Nucleus accumbens (tissue), 56 donors: ENCODE results near the gene BCOR.

ENCODE experiments used
- DNase-seq, 56 donors: peaks; one replicate each; lab custom pipeline; 2025; lab: John Stamatoyannopoulos, UW

BCOR gene

DNA sequence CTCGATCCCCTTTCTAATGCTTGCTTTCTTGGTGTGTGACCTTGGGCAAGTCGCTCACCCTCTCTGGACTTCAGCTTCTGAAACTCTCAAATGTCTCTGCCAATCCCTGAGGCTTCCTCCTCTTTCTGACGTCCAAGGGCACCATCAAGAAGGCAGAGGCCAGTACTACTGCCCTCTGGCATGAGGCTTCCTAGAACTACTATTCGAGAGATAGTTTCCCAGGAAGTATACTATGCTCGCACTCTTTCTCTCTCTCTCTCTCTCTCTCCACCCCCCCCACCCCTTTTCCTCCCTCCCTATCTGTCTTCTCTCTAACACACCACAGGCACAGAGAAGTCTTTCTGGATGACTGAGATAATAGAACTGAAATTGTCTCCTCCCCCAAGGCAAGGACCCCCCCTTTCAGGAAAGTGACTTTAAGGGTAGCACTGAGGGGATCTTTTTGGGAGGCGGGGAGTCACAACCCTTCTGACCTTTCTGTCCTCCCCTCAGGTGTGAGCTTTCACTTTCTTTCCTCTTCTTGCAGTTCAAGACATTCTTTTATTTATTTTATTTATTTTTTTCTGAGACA lies 20.0 kb upstream of the BCOR start:
- no peak for DNase-seq

DNA sequence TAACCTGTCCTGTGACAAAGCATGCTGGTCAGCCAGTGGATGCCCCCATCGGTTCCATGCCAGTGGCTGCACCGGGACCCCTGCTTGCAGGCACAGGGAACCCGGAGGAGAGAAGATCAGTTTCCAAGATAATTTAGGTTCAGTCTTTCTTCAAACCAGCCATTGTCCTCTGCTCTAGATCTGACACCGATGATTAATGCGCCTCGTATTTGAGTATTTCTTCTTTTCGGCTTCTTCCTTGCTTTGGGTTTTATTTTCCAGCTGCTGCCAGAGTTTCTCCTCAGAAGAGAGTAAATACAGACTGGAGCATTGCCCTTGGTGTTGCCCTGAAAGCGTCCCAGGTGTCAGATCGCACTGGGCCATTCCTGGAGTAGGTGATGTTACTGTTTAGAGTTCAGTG lies 19.2 kb upstream of the BCOR start:
- DNase-seq: no peak

DNA sequence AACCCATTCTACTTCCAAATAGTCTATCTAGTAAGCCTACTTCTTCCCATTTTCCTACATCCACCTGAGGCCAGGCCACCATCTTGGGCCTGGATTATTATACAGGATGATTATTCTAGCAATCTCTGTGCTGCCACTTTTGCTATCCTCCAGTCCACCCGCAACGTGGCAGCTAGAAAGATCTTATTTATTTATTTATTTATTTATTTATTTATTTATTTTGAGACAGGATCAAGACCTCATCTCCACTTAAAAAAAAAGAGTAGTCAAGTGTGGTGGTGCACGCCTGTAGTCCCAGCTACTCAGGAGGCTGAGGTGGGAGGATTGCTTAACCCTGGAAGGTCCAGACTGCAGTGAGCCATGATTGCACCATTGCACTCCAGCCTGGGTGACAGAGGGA lies 15.2 kb upstream of the BCOR start:
- no peak for DNase-seq

DNA sequence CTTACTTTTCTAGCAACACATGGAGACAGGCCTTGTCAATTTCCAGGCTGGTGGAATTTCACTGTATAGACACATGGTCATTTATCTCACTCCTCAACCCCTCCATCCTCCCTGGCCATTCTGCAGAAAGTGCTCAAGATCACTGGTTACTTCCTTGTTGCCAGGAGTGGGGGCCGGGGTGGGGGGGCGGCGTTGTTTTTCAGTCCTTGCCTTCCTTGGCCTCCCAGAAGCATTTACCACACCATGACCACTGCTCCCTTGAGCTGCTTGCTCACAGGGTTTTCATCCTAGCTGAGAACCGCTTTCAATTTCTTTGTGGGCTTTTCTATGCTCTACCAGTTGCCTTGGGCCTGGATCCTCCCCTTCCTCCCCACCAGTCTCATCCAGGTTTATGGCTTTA lies 14.1 kb upstream of the BCOR start:
- DNase-seq: no peak

DNA sequence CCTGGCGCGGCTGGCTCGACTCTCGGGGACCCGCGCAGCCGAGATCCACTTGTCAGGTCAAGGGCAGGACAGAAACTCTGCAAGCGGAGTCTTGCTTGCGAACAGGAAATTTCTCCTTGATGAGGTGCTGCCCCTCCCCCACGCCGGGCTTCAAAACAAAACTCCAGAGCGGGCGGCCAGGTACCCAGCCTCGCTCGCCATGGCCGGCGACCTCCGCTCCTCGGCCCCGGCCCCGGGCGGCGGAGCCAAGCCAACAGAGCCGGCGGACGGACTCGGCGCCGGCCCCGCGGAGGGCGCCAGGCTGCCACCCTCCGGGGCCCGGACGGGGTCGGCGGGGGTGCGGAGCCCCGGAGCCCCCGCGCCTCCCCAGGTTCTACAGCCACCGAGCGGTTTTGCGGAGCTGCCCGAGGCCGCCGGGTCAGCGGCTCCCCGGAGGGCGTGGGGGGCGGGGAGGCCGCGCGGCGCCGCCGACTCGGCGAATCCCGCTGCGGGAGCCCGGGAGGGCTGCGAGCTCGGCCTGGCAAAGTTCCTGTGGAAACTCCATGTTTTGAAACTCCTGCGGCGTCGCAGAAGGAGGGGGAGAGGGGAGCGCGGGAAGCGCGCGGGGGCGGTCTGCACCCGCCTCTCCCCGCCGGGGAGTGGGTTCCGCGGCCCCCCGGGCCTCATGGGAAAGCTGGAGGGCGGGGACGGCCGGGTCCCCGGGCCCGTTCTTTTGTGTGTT lies 11.7 kb upstream of the BCOR start:
- DNase-seq: peak in 24 of 56 donors; percentile 1 to 58 (median 38)

DNA sequence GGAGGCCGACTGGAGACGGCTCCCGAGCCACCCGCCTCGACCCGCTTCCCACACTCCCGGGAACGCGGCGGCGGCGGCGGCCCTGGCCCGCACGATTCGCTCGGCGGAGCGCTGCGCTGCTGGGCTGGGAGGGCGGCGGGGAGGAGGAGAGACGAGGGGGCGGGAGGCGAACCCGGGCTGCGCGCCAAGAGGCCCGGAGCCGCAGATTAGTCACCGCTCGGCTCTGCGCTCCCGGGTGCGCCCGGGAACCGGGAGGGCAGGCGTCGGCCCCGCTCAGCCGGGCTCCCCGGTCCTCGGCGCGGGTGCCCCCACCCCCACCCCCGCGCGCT lies 11.2 kb upstream of the BCOR start:
- DNase-seq: peak in 49 of 56 donors; percentile 1 to 69 (median 42)

DNA sequence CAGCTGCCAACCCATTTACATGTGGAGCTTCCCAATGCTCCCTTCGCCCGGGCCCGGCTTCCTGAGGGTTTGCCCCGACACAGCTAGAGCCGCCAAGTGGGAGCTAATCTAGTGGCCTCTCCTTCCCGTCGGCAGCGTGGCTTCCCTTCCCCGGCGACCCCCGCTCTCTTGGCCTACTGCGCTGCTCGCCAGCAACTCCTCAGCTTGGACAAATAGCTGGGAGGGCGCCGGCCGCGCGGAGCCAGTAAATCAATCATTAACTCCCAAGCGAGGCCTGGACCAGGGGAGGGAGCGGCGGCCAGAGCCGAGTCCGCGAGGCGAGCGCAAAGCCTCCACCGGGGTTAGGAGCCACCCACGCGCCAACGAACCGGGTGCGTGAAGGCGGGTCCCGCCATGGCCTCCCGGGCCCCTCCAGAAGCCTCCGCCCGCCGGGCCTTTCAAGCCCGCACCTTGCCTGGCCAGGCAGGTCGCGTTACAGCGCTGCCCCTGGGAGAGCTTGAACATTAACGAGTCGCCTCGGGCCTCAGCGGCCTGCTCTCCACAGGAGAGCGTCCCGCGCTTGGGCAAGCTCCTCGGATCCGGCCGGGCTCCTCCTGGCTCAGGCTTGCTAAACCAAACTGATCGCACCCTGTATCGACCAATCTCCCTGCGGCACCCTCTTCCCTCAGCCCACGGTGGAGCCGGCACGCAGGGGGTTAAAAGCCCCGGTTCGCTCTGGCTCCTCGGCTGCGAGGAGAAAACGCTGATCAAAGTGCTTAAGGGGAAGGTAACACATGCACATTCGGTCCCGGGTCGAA lies 10.6 kb upstream of the BCOR start:
- DNase-seq: peak in 26 of 56 donors; percentile 12 to 60 (median 35)

DNA sequence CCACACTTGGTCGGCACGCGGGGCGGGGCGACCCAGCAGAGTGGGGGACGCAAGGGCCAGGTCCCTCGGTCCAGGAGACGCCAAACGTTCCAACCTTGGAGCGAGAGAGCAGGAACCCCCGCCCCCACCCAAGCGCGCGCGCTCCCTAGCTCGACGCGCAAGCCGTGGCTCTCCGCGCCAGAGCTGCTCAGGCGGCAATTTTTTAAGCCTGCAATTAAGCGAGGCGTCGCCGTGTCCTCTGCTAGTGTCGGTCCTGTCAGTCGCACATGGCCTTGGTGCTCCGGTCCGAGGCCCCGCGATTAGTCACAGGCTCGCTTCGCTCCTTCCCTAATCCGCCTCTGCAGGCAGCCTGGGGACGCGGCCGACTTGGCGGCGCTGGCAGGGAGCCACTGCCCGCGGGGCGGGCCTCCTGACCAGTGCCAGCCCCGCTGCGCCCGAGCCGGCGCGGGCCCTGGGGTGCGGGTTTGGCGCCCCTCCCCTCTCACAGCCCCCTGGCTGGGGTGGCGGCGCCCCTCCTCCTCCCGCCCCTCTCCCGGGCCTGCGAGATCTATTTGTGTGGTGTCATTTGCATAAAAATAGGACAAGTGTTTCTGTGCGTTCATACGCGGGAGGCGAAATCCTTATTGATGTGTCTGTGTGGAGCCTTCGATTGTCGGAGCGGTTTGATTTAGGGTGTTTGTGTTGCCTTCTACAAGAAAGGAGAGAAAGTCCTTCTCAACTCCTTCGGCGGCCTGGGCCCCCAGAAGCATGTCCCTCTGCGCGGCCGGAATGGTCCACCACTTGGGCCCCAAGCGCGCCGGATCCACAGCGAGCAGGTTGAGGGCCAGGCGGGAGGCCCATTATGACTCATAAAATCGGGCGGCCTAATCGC lies 9.8 kb upstream of the BCOR start:
- peak in 37 of 56 donors; percentile 1 to 74 (median 24) for DNase-seq

DNA sequence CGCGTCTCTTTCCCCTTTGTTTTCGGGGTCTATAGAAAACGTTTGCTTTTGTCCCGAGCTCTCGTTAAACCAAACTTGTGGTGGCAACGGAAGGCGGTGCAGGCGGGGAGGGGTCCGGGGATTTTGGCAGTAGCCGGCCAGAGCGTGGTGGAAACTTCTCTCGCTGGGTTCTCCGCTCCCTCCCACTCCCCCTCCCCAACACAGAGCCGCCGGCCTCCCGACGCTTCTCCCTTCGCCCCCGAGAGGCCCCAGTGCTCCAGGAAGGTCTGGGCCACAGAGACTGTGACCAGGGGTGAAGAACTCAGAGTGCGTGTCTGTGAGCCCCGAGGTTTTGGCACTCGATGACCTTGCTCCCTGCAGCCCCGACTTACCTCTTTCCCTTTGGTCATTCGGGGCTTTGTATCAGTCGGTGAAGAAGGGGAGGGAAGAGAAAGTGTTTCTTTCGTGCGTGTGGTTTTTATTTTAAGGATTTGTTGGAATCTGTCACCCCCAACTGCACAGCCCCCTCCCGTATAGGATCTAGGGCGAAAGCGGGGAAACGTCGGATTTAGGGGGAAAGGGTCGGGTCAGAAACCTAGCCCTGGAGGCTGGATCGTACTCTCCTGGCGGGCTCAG lies 9.0 kb upstream of the BCOR start:
- peak in 3 of 56 donors; percentile 26 to 53 (median 42) for DNase-seq

DNA sequence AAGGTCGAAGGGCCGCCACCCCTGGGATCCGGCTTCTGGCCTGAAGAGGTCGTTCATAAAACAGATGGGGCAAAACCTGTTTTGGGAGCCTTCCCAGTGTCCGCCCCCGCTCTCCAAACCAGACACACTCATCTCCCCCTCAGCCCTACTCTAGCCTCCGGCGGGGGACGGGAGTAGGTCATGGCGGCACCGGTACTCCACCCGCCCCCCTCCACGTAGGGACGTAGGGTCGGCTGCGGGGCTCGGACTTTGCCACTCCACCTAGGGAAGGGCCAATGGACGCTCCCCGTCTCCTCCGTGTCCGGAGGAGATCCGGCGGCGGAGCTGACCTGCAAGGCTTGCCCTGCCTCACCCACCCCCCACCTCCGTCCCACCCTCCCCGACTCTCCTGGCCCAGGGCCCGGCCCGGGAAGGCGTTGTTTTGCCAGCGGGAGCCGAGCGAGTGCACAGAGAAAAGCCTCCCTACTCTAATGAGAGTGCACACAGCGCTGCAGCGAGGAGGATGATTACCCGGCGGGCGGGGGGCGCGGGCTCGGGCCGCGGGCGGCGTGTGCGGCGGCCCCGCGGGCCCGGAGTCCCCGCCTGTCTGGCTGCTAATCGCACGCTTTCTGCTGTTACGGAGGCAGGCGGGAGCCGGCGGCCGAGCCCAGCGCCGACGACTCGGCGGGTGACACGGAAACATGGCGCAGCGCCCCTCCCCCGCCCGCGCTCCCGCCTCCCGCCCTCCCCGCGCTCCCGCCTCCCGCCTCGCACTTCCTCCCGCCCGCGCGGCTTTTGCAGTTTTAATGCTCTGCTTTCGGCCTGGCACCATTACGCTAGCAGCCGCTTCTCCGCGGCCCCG lies 8.3 kb upstream of the BCOR start:
- DNase-seq: peak in 51 of 56 donors; percentile 10 to 79 (median 55)

DNA sequence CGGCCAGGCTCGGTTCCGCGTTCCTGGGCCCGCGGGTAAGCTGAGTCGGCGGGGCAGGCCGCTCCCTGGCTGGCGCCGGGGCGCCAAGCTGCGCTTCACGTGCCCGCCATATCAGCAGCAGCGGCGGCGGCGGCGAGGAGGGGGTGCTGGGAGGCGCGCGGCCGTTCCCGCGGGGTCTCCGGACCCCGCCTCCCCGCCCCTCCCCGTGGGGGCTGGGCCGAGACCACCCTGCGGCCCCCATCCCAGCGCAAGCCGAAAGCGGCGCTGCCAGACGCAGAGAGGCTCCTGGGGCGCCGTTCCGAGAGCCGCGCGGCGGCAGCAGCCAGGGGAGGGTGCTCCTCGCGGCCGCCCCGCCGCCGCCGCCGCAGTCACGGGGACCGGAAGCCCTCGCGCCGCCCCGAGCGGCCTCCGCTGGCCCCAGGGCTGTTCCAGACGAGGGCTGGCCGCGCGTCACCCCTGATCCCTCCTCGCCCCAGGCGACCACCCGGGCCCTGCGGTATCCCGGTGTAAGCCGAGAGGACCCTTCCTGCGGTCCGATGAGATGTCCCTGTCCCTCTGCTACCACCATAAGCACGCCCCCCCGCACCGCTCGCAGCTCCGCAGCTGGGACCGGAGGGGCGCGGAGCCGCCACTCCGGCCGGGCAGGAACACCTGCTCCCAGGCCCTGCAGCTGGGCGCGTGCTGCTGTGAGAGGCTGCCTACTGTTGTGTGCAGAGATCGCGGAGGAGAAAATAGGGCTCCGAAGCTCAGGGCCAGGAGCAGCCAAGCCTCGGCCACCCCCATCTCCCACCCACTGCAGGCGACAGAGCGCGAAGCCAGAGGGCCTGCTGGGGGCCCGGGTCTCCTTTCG lies 7.5 kb upstream of the BCOR start:
- DNase-seq: peak in 33 of 56 donors; percentile 1 to 67 (median 39)

DNA sequence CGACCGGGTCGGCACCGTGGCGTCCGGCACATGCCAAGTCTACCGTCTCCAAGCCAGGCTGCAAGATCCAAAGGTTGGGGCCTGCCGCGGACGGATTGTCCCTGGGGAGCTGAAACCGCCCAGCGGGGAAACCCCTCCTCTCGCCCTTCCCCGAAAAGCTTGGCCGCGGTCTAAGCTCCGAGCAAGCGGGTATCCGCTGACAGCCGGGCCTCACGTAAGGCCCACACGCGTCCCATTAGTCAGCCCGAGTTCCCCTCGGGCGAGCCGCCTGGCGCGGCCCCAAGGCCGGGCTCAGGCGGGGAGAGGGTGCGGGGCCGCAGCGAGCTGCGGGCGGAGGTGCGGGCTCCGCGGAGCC lies 6.8 kb upstream of the BCOR start:
- peak in 8 of 56 donors; percentile 1 to 46 (median 12) for DNase-seq

DNA sequence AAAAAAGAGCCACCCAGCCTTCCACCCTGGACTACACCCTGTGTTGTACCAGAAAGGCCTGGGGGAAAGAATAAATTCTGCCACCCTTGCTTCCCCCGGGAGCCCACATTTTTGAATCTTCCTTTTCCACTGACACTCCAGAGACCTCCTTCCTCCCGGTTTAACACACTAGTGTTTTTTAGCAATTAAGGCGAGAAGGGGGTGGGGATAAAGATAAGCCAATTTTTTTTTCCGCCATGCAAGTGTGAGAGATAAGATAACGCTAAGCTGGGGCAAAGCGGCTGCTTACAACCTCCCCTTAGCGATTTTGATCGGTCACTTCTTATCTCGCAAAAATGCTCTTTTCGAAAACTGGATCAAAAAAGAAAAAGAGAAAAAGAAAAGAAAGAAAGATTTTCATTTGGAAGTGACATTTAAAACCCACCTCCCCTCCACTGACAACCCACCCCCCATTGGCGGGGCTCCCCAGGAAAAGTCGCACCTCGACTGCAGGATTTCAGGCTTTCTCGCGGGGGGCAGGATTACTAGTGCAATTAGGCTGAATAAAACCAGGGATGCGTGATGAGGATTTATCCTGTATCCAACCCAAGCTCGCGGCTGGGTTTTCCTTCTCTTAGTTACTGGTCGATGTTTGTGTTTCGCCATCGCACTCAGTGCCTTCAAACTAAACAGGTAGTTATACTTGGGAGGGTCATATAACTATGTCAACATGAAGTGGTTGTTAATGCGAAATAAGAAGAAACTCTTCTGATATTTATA lies 6.0 kb upstream of the BCOR start:
- no peak for DNase-seq

DNA sequence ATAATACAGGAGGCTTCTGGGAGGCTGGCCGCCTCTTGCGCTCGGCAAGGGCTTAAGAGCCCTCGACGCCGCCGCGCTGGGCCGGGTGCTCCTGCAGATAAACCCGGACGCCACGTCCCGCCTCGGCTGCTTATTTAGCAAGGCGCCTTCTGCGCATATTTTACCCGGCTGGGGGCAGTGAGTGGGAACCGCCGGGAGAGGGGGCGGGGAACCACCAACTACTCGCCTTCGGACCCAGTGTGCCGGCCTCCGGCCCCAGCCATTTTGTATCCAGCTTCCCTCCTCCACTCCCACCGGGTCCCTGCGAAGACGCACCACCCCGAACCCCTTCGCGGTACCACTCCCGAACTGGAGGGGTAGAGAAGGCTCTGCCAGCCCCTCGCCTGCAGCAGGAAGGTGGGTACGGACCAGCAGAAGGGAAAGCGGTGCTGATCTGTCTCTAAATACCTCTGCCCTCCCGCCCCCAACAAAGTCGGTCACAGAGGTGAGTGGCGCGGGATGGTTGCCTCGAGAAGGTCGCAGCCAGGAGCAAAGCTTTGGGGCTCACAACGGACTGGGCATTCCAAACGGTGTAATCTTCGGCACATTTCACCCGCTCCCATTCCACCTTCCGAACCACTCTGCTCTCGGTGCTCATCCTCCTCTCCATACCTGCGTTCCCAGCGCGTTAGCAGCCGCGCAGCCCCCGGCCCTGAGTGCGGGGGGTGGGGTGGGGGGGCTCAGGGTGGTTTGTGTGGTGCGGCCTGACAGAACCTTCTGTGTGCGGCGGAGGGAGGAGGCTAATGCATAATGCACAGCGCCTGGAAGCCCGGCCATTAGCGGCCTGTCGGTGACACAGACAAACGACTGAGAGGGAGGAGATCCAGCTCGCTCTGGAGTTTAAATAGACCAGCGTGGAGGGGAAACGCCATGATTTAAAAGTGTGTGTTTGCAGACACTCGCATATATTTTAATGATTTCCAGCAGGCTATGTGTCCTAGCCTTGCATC lies 4.9 kb upstream of the BCOR start:
- no peak for DNase-seq

DNA sequence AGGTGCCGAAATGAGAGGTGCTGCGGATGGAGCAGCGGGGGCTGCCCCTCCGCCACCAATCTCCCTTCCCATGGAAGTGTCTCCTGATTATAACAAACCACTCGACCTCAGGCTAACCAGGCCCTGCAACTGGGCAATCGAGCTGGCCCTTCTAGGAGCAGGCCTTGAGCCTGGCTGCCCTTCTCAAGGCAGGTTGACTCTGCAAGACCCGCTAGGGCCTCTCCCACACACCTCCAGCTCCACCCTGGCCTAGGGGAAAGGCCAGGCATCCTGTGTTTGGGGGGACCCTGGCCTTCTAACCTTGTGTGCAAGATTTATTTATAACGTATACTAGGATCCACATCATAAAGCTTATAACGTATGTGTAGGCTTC lies 3.7 kb upstream of the BCOR start:
- no peak for DNase-seq
